ENCODE measurements around the gene MAPKAP1.

GRCh38 chr9:125613141-125613540, 93.9 kb downstream of the MAPKAP1 start:
- TF ChIP-seq, protein P1, sequence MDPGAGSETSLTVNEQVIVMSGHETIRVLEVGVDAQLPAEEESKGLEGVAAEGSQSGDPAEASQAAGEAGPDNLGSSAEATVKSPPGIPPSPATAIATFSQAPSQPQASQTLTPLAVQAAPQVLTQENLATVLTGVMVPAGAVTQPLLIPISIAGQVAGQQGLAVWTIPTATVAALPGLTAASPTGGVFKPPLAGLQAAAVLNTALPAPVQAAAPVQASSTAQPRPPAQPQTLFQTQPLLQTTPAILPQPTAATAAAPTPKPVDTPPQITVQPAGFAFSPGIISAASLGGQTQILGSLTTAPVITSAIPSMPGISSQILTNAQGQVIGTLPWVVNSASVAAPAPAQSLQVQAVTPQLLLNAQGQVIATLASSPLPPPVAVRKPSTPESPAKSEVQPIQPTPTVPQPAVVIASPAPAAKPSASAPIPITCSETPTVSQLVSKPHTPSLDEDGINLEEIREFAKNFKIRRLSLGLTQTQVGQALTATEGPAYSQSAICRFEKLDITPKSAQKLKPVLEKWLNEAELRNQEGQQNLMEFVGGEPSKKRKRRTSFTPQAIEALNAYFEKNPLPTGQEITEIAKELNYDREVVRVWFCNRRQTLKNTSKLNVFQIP (CRISPR knock-in tag; IDR thresholded peaks at IDR 0.05; ENCODE audit: borderline replicate concordance, low read depth) = no peak
- no peak for TF ChIP-seq ZC3H10 (CRISPR knock-in tag; IDR thresholded peaks at IDR 0.05)
- TF ChIP-seq, protein P2, sequence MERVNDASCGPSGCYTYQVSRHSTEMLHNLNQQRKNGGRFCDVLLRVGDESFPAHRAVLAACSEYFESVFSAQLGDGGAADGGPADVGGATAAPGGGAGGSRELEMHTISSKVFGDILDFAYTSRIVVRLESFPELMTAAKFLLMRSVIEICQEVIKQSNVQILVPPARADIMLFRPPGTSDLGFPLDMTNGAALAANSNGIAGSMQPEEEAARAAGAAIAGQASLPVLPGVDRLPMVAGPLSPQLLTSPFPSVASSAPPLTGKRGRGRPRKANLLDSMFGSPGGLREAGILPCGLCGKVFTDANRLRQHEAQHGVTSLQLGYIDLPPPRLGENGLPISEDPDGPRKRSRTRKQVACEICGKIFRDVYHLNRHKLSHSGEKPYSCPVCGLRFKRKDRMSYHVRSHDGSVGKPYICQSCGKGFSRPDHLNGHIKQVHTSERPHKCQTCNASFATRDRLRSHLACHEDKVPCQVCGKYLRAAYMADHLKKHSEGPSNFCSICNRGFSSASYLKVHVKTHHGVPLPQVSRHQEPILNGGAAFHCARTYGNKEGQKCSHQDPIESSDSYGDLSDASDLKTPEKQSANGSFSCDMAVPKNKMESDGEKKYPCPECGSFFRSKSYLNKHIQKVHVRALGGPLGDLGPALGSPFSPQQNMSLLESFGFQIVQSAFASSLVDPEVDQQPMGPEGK (CRISPR knock-in tag; IDR thresholded peaks at IDR 0.05; ENCODE audit: borderline replicate concordance) = no peak
- no peak for TF ChIP-seq OSR1 (CRISPR knock-in tag; IDR thresholded peaks at IDR 0.05)
- TF ChIP-seq PPARA (CRISPR knock-in tag; IDR thresholded peaks at IDR 0.05; ENCODE audit: borderline replicate concordance) = no peak
- no peak for TF ChIP-seq CSRNP3 (CRISPR knock-in tag; IDR thresholded peaks at IDR 0.05)
